Activated CD8-positive, alpha-beta memory T cell treated with anti-CD3 and anti-CD28 coated beads, Interleukin-2, amount 50 U/mL, for 1 hour (primary cell): ENCODE results near the gene ACACB.

Source experiments
- DNase-seq: peaks from one replicate; pipeline ENCODE4 v3.0.0-alpha.2; 2020; ENCODE audit errors: extremely low read depth

Gene ACACB

DNA sequence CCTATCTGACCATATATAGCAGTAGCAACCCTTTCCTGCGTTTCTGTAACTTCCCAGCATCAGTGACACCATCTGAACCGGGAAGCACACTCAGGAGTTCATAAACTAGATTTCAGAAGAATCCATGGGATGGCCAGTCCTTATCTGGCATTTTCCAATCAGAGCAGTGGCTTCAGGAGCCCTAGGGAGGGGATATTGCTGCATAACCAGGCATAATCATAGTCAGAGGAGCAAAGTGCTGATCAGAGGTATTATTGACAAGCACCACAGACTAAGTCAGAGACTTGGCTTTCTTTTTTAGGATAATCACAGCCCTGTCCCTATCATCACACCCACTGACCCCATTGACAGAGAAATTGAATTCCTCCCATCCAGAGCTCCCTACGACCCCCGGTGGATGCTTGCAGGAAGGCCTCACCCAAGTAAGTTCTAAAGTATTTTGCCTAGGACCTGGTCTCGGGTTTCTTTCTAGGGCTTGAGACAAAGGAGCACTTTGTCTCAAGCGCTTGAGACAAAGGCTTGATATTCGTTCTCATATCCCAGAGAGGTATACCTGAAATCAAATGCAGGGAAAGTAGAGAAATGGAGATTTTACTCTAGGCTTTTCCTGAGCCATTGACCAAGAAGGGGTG lies 137.6 kb downstream of the ACACB start:
- no peak for DNase-seq

DNA sequence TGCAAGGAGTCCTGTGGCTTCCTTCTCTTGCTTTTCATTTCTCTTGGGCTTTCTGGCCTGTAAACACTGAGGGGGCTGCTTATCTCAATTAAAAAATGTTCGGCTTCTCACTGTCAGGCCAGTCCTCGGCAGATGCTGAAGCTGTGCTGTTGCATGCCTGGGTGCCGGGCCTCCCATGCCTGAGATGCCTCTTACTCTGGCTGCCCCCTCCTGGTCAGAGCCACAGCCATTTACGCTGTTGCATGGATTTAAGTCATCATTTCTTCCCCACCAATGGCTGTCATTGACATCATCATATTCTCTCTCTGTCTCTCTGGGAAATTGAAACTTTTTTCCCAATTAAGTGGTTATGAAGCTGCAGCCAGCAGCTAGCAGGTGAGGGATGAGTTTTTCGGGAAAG lies 139.0 kb downstream of the ACACB start:
- DNase-seq: no peak

DNA sequence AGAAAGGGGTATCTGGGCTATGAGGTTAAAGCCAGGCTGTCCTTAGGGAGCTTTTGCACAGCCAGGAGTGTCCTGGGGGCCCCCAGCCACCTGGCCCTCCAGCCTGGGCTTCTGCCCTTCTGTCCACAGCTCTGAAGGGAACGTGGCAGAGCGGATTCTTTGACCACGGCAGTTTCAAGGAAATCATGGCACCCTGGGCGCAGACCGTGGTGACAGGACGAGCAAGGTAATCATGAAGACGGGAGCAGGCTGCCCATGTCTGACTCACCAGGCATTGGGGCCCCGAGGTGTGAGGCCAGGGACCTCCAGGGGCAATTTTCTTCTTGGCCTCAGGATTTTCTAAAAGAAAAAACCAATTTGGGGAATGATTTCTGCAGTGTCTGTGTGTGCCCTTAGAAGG lies 139.6 kb downstream of the ACACB start:
- DNase-seq: no peak

DNA sequence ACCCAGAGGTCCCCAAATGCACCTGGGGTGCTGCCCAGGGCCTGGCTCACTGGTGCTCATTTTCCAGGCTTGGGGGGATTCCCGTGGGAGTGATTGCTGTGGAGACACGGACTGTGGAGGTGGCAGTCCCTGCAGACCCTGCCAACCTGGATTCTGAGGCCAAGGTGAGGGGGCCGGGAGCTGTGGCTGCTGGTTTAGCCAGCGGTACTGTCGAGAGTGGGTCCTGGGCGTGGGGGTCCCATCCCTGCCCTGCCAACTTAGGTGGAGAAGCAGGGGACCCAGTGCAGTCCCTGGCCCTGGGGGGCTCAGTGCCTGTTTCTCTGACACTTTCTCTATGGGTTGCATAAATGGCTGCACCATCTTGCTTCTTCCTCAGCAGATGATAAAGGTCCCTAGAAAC lies 141.8 kb downstream of the ACACB start:
- no peak for DNase-seq

DNA sequence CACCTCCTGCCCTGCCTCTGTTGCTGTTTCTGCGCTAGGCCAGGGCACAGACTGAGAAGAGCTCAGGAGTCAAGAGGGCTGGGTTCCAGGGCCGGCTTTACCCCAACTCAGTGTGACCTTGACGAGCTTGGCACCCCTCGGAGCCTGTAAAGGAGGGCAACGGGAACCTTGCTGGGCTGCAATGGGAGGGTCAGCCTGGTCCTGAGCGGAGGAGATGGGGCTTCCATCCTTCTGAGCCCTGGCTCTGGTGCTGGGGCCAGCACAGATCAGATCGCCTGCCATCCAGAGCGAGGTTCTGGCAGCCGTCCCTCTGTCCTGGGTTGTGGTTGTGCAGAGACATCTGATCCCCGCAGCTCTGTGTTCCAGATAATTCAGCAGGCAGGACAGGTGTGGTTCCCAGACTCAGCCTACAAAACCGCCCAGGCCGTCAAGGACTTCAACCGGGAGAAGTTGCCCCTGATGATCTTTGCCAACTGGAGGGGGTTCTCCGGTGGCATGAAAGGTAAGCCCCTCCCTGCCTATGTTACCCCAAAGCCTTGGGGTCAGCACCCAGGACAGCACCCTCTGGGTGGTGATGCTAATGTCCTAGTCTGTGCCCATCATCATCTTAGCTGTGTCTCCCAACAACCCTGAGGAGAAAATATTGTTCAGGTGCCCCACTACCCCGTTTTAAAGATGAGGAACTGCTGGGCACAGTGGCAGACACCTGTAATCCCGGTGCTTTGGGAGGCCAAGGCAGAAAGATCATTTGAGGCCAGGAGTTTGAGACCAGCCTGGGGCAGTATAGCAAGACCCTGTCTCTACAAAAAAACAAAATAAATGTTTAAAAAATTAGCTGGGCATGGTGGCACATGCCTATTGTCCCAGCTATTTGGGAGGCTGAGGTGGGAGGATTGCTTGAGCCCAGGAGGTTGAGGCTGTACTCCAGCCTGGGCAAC lies 142.5 kb downstream of the ACACB start:
- DNase-seq: no peak

DNA sequence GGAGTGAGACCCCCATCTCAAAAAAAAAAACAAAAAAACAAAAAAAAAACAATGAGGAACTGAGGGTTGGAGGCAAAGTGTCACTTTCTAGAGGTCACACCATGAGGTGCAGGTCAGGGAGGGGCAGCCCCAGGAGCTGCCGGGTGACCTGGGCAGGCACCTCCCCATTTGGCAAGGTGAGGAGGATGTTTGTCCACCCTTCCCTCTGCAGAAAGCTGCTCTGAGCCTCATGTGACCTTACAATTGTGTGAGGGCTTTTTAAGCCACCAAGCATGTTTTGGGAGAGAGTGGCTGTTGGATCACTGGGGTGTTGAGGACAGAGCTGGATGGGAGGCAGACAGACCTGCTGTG lies 143.1 kb downstream of the ACACB start:
- no peak for DNase-seq

DNA sequence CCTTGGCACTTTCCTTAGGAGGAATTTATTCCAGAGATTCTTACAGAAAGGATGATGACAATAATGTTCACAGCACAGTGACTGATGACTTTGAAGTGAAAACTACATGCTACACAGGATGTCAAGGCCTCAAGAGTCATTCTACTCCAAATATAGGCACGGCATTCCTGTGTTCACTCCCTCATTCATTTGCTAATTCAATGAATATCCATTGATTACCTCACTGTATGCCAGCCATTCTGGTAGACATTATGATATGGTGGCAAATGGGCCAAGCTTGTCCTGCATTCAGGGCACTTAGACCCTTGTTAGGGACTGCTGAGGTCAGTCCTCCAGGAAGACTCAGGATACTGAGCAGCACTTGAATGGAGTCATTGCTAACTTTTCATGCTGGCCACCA lies 144.7 kb downstream of the ACACB start:
- DNase-seq: no peak

DNA sequence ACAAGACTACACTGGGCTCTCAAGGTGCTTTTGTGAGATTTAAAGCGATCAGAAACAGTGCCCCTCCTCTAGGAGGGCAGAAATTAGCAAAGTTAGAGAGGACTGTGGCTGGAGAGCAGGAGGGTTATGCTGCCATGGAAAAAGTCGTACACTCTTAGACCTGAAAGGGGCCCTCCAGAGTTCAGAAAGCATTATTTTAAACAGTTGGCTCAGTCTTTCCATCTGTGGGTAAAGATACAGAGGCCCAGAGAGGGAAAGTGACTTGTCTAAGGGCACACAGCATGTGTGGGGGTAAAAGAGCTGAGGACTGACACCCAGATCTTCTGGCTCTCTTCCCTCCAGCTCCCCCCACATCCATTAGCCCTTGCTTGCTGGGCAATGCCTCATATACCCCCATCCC lies 145.6 kb downstream of the ACACB start:
- DNase-seq: no peak

DNA sequence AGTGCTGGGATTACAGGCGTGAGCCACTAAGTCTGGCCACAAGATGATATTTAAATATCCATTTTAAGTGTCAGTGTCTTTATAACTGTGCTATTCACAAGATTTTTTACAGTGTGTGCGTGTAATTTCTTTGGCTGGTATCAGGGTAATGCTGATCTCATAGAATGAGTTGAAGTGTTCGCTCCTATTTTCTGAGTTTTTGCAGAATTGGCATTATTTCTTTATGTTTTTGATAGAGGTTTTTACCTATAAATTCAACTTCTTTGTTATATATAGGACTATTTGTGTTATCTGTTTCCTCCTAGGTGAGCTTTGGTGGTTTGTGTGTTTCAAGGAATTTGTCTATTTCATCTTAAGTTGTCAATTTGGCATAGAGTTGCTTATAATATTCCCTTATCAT lies 147.1 kb downstream of the ACACB start:
- DNase-seq: no peak

DNA sequence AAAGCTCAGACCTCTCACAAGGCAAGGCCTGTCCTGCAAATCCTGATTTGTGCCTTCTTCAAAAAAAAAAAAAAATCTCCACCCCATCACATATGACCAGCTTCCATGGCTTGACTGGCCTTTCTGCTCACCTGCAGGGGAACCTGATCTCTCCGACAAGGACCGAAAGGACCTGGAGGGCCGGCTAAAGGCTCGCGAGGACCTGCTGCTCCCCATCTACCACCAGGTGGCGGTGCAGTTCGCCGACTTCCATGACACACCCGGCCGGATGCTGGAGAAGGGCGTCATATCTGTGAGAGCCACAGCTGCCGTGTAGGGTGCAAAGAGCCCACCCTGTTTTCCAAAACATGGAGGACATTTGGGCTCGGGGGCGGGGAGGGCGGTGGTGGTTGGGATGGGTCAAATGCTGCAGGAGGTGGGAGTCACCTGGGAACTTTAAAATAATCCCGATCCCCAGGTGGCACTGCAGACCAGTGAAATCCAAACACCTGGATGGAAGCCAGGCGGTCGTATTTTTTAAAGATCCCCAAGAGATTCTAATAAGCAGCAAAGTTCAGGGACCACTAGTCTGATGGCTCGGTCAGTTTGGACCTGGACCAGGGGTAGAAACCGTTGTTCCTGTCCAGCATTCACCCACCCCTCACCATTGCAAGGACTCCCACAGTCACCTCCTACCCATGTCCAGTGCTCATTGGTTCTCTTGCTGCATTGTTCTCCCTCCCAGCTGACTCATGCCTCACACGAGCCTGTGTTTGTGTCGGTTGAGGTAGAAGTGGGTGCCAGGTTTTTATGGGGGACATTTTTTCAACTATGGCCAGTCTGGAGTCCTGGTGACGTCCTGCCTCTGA lies 147.9 kb downstream of the ACACB start:
- no peak for DNase-seq

DNA sequence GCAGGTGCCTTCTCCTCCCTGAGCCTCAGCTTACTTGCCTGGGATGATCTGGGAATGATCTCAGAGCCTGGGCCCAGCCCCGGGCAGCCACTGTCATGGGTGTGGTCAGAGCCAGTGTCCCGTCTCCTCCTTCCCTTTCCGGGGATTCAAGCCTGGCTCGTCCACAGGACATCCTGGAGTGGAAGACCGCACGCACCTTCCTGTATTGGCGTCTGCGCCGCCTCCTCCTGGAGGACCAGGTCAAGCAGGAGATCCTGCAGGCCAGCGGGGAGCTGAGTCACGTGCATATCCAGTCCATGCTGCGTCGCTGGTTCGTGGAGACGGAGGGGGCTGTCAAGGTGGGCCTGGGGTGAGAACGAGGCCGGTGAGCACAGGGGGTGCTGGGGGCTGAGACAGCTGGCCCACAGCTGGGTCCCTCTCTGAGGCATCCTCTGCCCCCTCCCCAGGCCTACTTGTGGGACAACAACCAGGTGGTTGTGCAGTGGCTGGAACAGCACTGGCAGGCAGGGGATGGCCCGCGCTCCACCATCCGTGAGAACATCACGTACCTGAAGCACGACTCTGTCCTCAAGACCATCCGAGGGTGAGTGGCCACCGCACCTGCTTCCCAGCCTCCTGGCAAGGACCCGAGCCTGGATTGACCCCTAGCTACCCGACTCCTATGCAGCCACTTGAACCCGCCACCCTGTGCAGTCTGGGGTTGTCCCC lies 148.7 kb downstream of the ACACB start:
- no peak for DNase-seq

DNA sequence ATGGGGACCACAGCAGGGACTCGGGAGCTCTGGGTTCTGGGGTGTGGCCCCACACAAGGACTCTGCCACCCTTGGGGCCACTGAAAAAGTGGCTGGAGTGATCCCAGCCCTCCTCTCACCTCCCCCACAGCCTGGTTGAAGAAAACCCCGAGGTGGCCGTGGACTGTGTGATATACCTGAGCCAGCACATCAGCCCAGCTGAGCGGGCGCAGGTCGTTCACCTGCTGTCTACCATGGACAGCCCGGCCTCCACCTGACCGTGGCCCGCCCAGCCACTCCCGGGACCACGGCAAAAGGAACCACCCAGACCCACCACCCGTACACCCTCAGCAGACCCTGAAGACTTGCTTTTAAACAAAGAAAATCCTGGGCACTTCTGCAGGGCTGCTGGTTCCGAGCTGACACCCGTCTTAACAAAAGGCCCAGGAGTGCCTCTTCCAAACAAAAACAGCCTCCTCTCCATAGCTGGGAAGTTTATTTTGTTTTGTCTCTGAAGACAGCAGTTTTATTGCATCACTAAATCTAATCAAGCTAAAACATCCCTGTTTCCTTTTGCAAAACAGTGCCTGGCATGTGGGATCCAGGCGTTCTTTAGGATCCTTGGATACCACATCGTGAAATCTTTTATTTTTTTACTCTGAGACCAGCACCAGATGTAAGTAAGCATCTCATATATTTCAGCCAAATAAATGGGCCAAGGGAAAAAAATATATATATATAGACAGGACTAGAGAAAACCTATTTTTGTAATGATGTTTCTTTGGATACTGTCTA lies 149.9 kb downstream of the ACACB start:
- DNase-seq: no peak

DNA sequence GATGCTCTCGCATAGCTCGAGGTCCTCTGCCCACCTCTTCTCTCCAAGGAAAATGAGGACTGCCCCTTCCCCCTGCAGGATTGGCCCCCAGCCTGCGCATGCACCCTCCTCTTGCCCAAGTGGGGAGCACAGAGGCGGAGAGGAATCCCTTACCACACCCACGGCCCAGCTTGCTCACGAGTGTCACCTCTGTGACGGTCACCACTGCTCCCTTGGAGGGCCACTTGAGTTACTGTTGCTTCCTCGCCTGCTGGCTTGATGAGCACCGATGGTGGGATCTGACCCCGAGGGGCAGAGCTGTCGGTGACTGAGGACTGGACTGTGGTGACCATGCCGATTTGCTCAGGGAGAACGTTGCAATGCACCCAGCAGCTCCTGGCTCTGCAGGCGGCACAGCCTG lies 151.0 kb downstream of the ACACB start:
- DNase-seq: no peak

DNA sequence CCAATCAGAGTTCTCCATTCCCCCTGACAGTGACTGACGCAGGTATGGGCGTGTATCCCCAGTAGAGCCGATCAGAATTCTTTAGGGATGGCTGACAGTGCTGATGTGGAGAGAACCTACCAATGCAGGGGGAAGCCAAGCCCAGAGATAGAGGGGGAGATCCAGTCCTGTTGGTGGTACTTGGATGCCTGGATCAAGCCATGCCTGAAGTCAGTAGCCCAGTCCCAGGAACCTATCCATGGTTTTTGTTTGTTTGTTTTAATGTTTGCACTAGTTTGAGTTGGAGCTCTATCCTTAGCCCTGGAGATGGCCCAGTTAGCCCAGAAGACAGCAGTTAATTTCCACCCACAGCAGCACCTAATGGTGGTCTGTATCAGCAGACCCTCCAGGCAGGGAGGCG lies 152.5 kb downstream of the ACACB start:
- DNase-seq: no peak

DNA sequence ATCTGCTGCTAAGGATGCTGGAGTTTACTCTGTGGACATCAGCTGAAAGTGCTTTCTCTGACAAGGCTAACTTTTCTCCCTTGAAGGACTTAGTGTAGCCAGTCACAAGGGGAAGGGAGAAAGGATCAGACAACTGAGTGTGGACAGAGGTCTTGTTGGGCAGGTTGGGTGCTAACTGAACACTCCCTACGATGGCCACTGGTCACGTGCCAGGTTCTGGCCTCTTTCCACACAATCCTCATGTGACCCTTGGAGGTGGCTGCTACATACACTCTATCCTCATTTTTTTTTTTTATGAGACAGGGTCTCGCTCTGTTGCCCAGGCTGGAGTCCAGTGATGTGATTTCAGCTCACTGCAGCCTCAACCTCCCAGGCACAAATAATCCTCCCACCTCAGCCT lies 153.0 kb downstream of the ACACB start:
- no peak for DNase-seq

DNA sequence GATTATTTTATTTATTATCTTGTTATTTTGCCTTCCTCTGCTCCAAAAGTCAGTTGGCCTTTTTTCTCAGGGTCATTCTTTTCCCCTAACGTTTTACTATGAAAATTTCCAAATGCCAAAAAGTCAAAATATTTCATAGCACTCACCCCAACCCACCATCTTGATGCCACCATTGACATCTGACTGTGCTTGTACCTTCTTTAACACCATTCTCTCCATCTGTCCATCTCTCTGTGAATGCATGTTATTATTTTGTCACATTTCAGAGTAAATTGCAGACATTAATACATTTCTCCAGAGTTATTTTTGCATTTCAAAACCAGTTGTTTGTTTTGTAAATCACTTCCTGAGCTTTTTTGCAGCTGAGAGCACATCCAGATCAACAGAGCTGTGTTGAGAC lies 154.1 kb downstream of the ACACB start:
- no peak for DNase-seq

DNA sequence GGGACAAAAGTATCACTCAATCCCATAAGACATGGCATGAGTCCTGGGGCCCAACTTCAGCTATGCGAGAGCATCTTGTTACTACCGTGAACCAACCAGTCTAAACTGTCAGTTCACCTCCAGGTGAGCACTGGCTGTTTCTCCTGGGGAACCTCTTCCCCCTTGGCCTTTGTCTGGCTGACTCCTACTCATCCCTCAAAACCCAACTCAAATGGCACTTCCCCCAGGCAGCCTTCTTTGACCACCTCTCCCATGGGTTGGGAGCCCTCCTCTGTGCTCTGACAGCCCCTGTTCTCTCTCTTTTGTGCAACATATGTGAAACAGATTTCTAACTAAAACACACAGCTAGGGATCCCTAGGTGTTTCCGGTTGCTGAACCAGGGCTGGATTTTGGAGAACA lies 155.0 kb downstream of the ACACB start:
- DNase-seq: no peak

DNA sequence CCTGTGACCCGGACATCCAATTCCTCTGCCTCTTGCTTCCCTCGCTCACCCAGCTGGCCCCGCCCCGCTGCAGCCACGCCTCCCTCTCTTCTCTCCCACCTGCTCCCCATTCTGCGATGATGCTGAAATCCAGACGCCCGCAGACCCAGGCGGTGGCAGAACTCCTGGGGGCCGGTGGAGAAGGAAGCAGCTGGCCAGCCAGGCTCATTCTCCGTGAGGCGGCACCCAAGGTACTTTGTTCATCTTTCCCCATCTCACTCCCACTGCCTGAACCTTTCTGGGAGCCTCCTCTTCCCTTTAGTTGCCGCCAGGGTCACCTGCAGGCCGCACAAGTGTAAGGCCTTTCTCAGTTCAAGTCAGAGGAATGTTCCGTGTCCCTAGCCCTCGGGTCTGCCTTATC lies 157.0 kb downstream of the ACACB start:
- DNase-seq: no peak

DNA sequence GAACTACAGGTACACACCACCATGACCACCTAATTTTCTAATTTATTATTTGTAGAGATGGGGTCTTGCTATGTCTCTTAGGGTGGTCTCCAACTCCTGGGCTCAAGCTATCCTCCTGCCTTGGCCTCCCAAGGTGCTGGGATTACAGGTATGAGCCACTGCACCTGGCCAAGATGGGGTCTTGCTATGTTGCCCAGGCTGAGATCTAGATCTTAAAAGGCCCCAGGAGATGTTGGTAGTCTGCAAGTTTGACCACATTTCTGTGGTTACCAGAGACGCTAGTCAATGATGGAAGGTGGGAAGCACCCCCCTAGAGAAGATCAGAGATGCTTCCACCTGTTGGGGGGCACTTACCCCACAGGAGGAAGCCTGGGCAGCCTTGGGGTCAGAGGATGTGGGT lies 158.0 kb downstream of the ACACB start:
- no peak for DNase-seq

DNA sequence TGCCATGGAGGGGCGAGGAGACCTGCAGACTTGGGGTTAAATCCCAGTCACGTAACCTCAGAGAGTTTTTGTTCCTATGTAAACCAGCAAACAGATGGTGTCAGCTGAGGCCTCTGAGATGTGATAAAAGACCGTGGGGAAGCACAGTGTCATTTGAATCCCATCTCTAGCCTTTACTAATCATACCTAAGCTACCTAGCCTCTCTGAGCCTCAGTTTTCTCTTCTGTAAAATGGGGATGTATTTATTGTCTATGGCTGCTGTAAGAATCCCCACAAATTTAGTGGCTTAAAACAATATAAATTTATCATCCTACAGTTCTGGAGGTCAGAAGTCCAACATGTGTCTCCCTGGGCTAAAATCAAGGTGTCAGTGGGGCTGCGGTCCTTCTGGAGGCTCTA lies 158.8 kb downstream of the ACACB start:
- no peak for DNase-seq

DNA sequence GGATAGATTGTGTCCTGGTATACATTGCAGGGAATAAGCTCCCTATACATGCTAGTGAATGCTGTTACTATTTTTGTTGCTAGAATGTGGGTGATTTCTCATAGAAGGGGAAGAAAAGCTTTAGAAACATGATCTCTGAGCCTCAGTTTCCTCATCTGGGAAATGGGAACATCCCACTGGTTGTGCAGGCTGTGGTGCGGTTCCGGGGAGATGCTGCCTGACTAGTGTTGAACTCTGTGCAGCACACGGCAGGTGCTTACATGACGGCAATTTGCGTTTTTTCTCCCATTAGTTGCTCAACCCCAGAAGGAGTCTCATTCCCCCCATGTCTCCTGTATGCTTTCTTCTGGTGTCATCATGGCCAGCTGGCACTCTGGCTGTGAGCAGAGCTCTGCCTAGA lies 159.8 kb downstream of the ACACB start:
- no peak for DNase-seq
